Effector CD8-positive, alpha-beta T cell (primary cell): ENCODE measurements around the gene LDLRAD4.

Experiments used
- DNase-seq: peaks from one replicate; lab custom pipeline; 2025; lab: John Stamatoyannopoulos, UW

Gene LDLRAD4

DNA sequence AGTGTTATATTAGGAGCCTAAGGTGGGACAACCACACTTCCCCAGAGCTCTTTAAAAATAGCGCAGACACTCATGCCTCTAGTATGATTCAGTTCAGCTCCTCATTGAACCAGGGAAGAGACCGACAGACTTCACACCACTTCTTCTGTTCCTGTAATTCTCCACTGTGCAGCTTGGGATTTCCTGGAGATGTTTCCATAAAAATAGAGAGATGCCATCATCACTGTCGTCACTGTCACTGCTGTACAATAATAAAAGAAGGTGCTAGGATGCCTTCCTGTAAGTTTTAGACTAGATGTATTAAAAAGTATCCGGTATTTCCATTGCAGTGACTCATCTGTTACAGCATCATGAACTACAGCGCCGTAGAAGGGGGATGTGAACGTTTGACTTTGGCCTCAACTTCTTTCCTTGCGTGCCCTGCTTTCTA is 396.9 kb downstream of the LDLRAD4 start:
- DNase-seq, result no peak

DNA sequence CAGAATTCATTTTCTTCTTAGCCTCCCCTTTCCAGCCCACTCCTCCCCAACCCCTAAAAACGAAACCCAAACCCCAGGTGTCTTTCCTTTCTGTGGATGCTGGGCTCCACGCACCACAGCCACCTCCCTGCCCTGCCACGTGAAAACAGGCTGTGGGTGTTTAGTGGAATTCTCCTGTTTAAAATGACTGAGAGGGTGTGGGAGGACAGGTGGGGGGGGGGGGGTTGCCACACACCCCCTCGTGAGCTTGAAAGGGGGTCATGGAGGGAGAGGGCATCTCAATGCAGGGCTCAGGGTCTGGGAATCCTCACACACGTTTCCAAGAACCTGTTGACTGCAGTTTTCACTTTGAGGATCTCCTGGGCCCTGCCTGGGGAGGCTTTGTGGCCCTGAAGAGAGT is 397.5 kb downstream of the LDLRAD4 start:
- DNase-seq, result no peak

DNA sequence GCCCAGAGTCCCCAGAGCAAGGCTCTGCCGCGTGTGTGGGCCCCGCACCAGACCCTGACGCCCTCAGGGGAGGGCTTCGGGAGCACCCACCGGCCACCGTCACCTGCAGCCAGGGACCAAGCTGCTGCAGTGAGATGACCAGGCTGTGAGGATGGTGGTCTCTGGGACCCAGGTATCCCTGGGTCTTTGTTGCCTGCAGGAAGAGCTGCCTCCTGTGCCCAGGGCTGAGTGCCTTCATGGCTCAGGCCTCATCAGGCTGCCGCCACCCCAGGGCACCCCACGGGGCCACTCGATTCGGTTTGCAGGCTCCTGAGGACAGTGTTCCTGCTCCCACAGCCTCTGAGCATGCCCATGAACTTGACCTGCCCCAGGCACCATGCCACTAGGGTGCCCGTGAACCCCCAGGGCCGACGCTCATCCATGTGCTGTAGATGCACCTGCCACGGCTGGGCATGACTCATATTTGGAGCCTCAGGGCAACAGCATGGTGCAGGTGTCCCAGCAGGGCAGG is 398.0 kb downstream of the LDLRAD4 start:
- no peak for DNase-seq

DNA sequence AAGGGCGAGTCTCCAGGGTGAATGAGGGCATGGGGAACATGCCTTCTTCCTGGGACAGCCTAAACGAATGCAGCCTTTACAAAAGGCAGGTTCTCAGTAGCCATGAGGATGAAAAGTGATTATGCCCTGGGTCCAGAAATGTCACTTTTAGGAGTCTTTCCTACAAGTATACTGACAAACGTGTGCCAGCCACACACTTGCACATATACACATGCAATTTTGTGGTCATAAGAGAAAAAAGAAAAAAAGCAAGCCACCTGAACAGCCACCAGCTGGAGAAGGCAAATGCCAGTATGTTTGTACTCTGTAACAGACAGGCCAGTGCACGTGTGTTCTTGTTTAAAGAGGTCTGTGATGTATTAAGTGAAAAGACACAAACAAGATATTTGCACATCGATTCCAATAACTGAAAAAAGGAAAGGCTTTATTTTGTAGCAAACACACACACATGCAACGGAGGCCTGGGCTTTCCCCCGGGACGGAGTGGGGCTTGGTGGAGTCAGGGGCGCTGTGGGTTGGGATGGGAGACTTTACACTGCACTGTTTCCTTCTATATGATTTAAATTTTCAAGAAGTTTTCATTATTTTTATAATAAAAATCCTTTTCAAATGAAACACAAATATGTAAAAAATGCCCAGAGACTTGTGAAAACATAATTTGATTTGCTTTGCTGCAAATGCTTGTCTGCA is 399.4 kb downstream of the LDLRAD4 start:
- no peak for DNase-seq

DNA sequence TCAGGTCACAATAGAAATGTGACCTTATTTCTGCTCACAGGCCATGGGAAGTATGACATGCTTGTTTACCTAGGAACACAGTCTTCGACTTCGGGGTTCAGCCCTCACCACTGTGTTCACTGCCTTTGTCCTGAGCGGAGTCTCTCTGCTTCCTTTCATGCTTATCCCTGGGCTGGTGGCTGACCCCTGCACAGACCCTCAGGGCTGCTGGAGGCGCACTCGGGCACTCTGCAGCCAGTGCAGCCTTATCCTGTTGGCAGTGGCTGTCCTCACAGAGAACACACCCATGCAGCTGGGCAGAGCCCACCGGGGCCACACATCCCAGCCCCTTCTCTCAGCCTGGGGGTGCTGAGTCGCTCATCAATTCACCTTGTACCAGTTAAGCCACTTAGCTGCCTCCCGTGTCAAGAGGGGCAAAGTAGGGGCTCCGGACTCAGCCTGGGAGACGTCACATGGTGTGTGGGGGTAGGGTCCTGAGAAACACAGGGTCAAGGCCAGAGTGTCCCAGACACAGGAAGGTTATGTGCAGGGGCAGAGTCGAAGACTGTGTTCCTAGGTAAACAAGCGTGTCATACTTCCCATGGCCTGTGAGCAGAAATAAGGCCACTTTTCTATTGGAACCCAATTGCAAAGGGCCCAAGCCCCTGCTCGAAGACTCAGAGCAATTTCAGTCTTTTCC is 400.3 kb downstream of the LDLRAD4 start:
- DNase-seq, result no peak

- DNase-seq, result no peak
Measured at GRCh38 chr18:13619505-13620205, 401.1 kb downstream of the LDLRAD4 start.

GRCh38 chr18:13620206-13620672 is 401.7 kb downstream of the LDLRAD4 start:
- DNase-seq, result no peak

- DNase-seq, result no peak
Measured at GRCh38 chr18:13620818-13621445, 402.4 kb downstream of the LDLRAD4 start.

GRCh38 chr18:13621446-13621849 is 402.9 kb downstream of the LDLRAD4 start:
- DNase-seq, result no peak

DNA sequence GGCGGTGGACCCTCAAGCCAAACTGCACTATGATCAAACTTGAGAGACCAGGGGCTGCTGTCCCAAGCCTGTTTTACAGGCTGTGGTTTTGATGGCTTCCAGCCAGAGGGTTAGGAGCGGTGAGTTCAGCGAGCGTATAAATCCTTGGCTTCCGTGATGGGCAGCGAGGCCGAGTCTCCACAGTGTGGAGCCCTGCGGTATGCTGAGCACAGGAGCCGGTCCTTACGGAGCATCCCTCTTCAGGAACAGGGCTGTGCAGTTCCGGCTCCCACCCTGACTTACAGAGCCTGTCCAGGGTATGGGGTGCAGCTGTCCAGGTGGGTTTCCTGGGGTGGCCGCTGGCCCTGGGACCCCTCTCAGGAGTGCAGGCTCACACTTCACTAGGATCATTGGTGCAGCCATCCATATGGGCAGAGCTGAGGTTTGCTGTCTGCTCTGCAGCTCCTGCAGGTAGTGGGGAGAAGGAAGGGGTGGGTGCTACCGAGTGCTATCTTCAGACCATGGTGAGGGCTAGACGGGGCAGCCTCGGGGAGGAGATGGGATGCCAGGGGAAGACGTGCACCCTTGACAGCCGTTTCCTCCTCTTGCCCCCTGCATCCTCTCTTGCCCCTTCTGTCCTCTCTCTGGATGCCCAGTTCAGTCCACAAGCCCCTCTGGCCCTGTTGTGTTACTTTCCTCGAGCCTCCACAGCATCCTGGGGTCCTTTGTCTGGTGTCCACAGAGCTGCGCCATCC is 403.5 kb downstream of the LDLRAD4 start:
- no peak for DNase-seq

DNA sequence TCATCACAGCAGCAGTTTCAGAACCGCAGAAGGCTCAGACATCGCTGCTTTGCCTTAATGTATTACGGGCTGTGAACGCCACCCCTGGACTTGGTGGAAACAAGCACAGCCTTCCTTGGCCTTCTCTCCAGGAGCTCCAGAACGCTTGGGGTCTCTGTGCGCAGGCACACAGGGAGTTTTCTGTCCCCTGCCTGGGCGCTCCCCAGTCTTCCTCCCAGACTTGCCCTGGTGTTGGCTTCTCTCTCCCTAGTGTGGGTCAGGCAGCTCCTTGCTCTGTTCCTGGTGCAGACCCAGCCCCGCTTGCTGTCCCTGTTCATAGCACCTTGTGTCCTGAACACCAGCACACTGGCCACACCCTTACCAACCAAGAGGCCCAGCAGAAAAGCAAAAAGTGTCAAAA is 404.2 kb downstream of the LDLRAD4 start:
- DNase-seq, result no peak

DNA sequence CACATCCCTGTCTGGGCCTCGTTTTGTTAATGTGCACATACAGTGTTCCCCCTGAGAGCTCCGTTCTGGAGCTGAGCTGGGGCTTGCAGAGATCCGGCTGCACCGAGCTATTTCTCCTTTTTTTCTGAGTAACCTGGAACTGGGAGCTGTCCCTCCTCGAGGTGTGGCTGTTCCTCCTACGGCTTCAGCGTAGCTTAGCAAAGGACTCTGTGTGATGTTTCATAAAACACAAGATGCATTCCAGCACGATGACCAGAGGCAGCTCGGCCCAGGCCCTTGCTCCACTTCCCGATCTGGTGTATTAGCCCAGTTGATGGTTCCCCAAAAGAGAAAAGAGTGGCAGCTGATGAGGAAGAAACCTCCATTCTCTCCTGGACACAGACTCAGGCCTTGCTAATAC is 404.8 kb downstream of the LDLRAD4 start:
- DNase-seq, result no peak

- no peak for DNase-seq
Measured at GRCh38 chr18:13623871-13624270, 405.3 kb downstream of the LDLRAD4 start.

DNA sequence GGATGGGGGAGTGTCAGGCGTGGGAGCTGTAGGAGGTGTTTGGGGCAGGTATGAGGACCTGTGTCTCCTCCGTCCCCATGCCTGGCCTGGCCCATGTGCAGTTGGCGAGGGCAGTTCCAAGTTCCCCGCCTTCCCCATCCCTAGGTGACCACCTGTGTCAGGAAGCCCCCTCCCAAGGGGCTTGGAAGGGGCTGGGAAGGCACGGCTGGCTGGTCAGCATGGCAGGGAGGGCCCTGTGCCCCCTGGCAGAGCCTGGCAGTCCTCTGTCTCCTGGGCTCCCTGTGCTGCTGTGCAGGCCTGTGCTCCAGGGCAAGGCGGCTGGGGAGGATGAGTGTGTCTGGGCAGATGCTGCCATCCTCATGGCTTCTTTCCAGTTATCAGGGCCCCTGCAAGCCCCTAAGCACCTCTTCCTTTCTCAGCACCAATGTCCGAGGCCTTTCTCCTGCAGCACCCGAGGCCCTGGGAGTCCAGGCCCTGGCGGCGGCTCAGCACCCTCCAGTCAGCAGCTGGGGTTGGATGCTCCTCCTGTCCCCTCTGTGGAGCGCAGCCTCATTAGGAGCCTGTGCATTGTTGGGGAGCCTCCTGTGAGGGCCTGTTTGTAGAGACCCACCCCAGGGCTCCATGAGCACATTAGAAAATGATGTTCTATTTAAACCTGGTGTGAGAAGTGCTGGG is 406.1 kb downstream of the LDLRAD4 start:
- no peak for DNase-seq

DNA sequence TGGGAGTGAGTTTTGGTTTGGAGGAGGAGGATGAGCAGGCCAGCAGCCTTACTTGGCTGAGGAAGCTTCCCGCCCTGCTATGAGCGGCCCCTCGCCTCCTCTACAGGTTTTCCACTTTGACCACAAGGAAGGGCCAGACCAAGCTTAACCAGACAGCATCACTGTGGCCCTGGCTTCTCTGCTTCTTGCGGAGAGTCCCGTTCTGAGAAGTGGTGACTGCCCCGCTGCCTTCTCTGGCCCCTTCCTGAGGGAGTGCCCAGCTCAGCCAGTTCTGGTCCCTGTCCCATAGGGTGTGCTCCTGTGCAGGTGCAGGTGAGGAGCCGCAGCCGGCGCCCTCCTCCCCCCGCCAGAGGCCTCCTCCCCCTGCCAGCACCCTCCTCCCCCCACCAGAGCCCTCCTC is 406.8 kb downstream of the LDLRAD4 start:
- DNase-seq, result no peak

DNA sequence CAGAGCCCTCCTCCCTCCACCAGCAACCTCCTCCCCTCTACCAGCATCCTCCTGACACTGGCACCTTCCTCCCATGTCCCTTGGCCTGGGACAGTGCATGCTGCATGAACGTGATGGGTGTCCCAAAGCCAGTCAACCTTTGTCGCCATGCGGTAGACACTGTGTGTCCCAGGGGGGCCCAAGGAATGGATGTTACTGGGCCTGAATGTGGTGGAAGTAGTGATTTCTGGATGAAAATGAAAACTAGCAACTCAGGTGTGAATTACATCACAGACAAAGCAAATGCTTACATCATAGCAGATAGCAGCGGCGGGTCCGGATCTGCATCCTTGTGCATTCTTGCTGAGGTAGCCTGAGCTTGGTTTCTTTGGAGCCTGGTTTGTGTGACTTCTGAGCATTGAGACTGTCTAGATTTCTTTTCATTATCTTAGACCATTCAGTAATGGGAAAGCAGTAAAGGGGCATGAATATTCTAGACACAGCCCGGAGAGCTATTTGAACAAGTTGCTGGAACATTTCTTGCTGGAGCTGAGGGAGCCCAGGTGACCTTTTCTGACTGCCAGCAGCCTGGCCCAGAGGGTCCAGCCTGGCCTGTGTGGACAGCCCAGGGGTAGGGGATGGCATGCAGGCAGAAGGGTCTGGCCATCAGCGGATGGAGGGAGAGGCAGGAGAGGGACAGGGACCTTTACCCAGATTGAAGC is 407.4 kb downstream of the LDLRAD4 start:
- no peak for DNase-seq

- no peak for DNase-seq
Measured at GRCh38 chr18:13626544-13626908, 408.0 kb downstream of the LDLRAD4 start.

DNA sequence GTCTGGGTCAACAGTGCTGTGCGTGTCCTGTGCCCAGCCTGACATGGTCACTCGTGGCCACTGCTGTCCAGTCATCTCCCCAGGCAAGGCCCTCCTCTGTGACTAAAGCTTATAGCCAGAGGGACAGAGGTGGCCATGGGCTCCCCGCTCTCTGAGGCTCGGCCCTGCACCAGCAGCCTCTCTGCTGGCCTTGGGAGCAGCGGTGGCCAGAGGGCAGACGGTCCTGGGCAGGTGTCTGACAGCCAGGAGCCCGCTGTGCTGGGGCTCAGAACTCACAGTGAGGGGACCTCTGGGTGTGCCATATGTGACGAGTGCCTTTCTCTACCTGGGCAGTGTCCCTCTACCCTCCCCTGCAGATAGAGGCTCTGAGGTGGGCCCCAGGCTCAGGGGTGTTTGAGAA is 409.1 kb downstream of the LDLRAD4 start:
- DNase-seq, result no peak

DNA sequence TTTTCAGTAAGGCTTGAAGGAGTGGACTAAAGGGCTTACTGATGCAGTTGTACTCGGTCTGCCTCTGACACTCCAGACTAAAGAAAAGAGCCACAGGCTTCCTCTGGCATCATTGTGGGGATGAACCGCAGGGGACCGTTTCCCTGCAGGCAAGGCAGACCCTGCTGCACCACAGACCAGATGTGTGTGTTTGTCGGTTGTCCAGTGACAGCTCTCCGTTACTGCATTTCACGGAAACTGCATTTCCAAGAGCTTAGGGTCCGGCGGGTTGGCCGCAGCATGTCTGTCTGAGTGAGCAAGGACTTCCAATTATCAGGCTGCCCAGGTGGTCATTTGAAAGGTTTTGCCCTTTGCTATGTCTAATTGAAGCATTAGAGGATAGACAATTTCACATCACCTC is 409.7 kb downstream of the LDLRAD4 start:
- no peak for DNase-seq
